ENCODE data around the gene DNHD1. TPM values are rescaled to one million over a fixed set of nuclear protein-coding genes. Genes with fewer than 3 reads are reported as not detected.

The DNHD1 gene
- total and polyA plus RNA-seq, 9 of the 15 experiments (the other 6 are each of a cell fraction or from before 2014, with no cell fraction given): 0.82 to 9.7 (median 3.8) TPM

- TF ChIP-seq ZNF518B (CRISPR knock-in tag; IDR thresholded peaks at IDR 0.05) (no peak), SMARCA5 (IDR thresholded peaks at IDR 0.05) (no peak), TCF15 (CRISPR knock-in tag; IDR thresholded peaks at IDR 0.05) (no peak)
These were observed 24.1 kb upstream of the DNHD1 start (continued) for GRCh38 chr11:6472934-6473333.

- intact Hi-C loops (cut with micrococcal nuclease): loop anchor here (2.0 kb wide), 1 partner anchor 129 kb away; the partner anchor contains the start of genes ILK and RRP8
- peak within 1 kb of the TSS; percentile 93 for H2AFZ ChIP-seq (ENCODE audit: low read depth, low read length)
- peak; percentile 66 for TF ChIP-seq ZBTB9 (CRISPR knock-in tag; IDR thresholded peaks at IDR 0.05)
- peak; percentile 77; the same call in 1 of the 2 replicates for TF ChIP-seq PHF8 (IDR thresholded peaks at IDR 0.05; ENCODE audit: borderline replicate concordance, low read length)
- peak; percentile 26; the same call in 1 of the 2 replicates for TF ChIP-seq ZNF511 (CRISPR knock-in tag; IDR thresholded peaks at IDR 0.05)
- TF ChIP-seq POLR2G (IDR thresholded peaks at IDR 0.05; ENCODE audit: low read depth, low read length): peak; percentile 90
- peak; percentile 69 to 78; a peak in 3 of 4 replicates for TF ChIP-seq UBTF (IDR thresholded peaks at IDR 0.05; ENCODE audit: borderline replicate concordance in 1 of 2, low read depth in 2 of 2, low read length in 2 of 2)
These were observed 23.3 kb upstream of the DNHD1 start, which contains the start of gene TRIM3 for GRCh38 chr11:6473451-6474412. Gene TRIM3 (minus strand): TSS chr11:6473941. CDS start chr11:6465695, 8,246 bp downstream.

More at GRCh38 chr11:6473451-6474412, 23.3 kb upstream of the DNHD1 start, which contains the start of gene TRIM3:
- Histone ChIP-seq H3K27me3 (ENCODE audit: control insufficient read depth in 2 of 2, insufficient read depth in 2 of 2, low read length in 2 of 2) (no peaks in the 10 kb centered on the region), H3K27ac (ENCODE audit: extremely low read depth, low read depth, low read length) (peak within 1 kb of the TSS; percentile 43), H3K9me3 (replicated peaks; ENCODE audit: control insufficient read depth, insufficient read depth, low read depth, low read length) (no peaks in the 10 kb centered on the region), H3K4me2 (ENCODE audit: insufficient read depth, low read length) (peak within 1 kb of the TSS; percentile 81), H3K4me1 (replicated peaks in 1 of 2; ENCODE audit: control insufficient read depth in 2 of 2, insufficient read depth in 2 of 2, low read length in 2 of 2) (peaks cover 20 to 22% of the 10 kb centered on the region in 2 experiments; a peak in 4 of 5 replicates), H3K4me3 (peak within 1 kb of the TSS; percentile 65), H3K9me1 (ENCODE audit: control insufficient read depth, insufficient read depth, low read length) (no peaks in the 10 kb centered on the region), H3K9ac (ENCODE audit: insufficient read depth in 1 of 2, low read depth in 2 of 2, low read length in 2 of 2) (peak within 1 kb of the TSS; percentile 63 to 93), H3K36me3 (ENCODE audit: control insufficient read depth, insufficient read depth, low read length) (peaks cover 27% of the 10 kb centered on the region; the same call in 2 of the 3 replicates), H4K20me1 (replicated peaks; ENCODE audit: control insufficient read depth, insufficient read depth, low read length) (no peaks in the 10 kb centered on the region), H3K79me2 (ENCODE audit: control insufficient read depth, insufficient read depth, low read length) (0 out of 3 replicates have a peak, but pooled peaks cover 3% of the 10 kb centered on the region)
- peak; percentile 86 to 99 (median 99) for DNase-seq (ENCODE audit: extremely low read depth in 1 of 4, low spot score in 3 of 4)
- CTCF ChIA-PET (ENCODE audit: low intra/inter-chr PET ratio): no interaction called here
- FAIRE-seq: no peak
- ATAC-seq: peak; percentile 88
- 2% methylated on average over 50 of the region's 87 CpGs for WGBS (ENCODE audit: insufficient coverage, low coverage, missing lambda C conversion rate)
- POLR2A ChIA-PET: interaction anchor here (0.6 to 2.7 kb wide), 15 partner anchors 8 to 1315 kb away, joined by 3 to 12 read pairs (median 3); partner anchors contain the start of genes APBB1, ARFIP2, DNHD1 and TIMM10B
- in situ Hi-C loops (cut with MboI): no loop called here
- BruUV-seq (replicated peaks): no TSS peak
